Islet of Langerhans (tissue), 1 donor: ENCODE results near the gene ZNF728.
"Not testable (repeated sequence)": the region's sequence is repeated elsewhere in the genome, so short reads cannot be mapped to it uniquely, and the experiment has no call there.

Experiments
- FAIRE-seq: peaks from one replicate; lab custom pipeline; 2011; peaks lifted over from hg19 to GRCh38; lab: Jason Lieb, UNC

ZNF728 gene

DNA sequence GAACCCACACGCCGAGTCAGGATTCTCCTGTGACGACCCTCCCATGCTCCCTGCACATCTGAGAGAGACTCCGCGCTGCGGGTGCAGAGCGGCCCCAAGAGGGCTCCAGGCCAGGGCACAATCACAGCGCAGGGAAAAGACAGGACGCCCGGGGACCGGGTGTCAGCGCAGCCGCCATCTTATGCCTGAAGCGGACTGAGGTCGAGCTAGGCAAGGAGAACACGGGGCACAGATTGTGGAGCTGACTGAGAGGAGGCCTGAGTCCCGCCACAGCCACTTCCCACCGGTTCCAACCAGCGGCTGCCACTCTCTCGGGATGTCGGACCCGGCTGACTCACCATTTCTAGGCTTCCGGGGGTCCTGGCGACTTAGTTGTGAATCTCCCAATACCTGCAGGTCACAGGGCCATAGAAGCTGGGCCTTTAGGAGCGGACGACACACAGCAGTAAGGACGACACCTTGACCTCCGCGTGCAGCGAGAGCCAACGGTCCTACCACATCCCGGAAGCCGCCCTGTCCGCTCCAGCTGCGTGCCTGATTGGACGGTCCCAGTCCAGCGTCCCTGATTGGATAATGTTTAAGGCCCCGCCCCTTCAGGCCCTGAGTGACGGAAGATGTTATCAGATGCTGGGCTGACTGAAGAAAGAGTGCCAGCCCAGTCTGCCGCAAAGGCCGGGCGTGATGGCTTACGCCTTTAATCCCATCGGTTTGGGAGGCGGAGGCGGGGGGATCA is at the start of gene ZNF728:
Gene ZNF728, minus strand, starts transcription at position 487 of the 733 bp plus-strand sequence. Its CDS starts 146 bp downstream, at position 341.
- no peak for FAIRE-seq

DNA sequence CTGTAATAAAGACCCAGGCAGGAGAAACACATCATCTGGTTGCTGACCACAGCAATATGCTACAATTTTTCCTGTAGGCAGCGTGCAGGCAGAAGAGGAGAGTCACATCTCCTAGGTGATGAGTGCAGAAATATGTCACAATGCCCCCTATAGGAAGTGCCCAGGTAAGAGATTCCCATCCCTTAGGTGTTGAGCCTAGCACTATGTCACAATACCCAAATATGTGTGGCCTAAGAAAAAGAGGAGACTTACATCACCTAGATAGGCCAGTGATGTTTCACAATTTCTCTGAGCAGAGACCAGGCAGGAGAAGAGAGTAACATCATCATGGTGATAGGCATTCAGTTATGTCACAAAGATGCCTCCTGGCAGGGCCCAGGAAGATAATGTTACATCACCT is 49.4 kb upstream of the ZNF728 start:
- FAIRE-seq: no peak

DNA sequence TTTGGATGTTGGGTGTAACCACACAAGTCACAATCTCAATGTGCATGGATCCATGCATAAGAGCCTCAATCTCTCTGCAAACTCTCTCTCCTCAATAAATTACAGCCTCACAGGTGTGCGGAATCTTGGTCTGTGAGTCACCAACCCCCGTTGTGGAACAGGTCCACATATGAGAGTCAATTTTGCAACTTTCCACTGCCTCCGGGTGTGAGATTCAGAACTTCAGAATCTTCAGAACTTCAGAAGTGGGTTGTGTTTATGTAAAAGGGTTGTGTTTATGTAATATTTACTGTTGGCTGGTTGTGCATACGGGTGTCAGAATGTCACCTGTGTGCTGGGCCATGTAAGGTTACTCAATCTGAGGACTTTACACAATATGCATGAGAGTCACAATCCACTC is 46.3 kb upstream of the ZNF728 start:
- no peak for FAIRE-seq

DNA sequence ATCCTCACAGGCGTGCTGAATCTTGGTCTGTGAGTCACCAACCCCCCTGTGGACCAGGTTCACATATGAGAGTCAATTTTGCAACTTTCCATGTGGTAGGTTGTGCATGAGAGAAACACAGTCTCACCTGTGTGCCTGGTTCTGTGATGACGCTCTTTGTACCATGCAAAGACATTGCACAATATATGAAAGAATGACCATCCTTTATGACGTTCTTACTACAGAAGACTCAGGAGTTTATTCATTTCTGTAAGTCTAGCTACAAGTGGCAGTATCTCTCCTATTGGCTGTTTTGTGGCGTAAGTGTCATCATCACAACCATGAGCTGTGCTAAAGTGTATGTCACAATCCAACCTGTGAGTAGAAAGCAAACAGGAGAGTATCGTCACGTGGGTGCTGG is 43.8 kb upstream of the ZNF728 start:
- no peak for FAIRE-seq

DNA sequence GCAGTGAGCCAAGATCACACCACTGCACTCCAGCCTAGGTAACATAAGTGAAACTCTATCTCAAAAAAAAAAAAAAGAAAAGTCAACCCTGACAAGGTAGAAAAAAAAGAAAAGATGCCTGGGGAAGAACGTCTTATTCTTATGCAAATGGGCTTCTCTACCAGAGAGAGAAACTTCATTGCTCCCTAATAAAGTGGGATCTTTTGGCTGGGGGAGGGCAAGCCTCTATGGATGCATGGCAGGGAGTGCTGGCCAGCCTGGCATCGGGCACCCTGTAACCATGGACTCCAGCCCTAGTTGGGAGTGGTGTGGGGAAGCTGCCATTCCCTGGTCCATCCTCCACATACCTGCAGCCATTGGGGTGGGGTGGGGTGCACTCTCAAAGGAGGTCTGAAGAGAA is 30.7 kb upstream of the ZNF728 start:
- FAIRE-seq: no peak

DNA sequence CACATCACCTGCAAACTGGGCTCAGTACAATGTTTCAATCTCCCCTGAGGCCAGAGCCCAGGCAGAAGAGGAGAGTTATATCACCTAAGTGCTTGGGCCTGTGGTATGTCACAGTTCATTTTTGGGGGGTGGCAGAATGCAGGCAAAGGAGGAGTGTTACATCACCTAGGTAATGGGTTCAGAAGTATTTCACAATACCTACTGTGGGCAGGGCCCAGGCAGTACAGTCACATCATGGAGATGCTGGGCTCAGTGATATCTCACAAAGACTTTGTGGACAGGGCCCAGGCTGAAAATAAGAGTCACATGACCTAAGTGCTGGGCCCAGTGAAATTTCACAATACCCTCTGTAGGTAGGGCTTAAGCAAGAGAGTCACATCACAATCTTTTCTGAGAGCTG is 12.7 kb upstream of the ZNF728 start:
- FAIRE-seq: no peak

DNA sequence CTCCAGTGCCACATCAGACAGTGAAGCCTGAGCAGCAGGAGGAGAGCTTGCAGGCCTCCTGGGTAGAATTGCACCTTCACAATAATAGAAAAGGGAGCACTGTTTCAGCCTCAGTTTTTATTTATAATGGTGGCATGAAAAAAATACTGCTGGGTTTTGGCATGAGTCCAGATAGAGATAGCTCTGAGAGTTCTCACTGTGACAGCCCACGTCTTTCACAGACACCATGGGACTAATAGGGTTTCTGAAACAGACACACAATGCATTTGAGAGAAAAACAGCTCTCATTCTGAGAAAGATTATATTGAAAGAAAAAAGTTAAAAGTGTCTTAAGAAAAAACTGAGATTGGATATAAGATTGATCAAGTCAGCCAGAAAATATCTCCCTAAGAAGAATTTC is 8.0 kb downstream of the ZNF728 start:
- FAIRE-seq: not testable (repeated sequence)

DNA sequence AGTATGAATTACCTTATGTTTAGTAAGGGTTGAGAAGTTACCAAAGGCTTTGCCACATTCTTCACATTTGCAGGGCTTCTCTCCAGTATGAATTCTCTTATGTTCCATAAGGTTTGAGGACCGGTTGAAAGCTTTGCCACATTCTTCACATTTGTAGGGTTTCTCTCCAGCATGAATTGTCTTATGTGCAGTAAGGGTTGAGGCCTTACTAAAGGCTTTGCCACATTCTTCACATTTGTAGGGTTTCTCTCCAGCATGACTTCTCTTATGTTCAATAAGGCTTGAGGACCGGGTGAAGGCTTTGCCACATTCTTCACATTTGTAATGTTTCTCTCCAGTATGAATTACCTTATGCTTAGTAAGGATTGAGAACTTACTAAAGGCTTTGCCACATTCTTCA is 26.7 kb downstream of the ZNF728 start:
- FAIRE-seq: no peak

DNA sequence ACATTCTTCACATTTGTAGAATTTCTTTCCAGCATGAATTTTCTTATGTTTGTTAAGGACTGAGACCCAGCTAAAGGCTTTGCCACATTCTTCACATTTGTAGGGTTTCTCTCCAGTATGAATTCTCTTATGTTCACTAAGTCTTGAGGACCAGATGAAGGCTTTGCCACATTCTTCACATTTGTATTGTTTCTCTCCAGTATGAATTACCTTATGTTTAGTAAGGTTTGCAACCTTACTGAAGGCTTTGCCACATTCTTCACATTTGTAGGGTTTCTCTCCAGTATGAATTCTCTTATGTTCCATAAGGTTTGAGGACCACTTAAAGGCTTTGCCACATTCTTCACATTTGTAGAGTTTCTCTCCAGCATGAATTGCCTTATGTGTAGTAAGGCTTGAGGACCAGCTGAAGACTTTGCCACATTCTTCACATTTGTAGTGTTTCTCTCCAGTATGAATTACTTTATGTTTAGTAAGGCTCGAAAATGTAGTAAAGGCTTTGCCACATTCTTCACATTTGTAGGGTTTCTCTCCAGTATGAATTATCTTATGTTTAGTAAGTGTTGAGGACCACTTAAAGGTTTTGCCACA is 27.3 kb downstream of the ZNF728 start:
- FAIRE-seq: not testable (repeated sequence)

DNA sequence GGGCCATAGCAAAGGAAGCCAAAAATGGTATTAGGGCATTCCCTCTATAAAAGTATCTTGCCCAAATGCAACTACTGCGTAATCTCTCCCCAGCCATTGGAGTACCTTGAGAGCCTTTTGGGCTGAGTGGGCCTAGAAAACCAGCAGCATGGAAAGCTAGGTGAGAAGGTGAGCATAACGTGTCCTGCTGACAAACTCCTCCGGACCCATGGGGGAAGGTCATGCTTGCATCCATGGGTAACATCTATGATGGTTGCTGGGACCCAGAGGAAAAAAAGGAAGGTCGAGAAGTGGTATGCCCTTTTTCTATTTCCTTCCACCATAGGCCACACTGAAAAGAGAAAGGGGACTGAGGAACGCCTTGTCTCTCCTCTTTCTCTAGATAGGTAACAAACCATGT is 57.4 kb downstream of the ZNF728 start:
- no peak for FAIRE-seq

DNA sequence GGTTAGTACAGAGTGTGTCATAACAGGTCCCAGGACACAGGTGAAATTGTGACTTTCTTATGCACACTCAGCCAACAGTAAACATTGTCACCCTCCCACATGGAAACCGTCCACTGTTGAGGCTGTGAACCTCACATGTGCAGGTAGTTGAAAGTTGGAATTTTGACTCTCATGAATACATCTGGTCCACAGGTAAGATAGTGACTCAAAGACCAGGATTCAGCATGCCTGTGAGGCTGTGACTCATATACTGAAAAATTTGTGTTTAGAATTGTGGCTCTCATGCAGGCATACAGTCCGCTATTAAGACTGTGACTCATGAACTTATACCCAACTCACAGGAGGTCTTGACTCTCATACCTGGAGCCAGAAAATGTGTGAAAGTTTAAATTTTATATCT is 67.8 kb downstream of the ZNF728 start:
- no peak for FAIRE-seq

DNA sequence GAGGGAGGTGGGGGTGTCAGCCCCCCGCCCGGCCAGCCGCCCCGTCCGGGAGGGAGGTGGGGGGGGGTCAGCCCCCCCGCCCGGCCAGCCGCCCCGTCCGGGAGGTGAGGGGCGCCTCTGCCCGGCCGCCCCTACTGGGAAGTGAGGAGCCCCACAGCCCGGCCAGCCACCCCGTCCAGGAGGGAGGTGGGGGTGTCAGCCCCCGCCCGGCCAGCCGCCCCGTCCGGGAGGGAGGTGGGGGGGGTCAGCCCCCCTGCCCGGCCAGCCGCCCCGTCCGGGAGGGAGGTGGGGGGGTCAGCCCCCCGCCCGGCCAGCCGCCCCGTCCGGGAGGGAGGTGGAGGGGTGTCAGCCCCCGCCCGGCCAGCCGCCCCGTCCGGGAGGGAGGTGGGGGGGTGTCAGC is 75.4 kb downstream of the ZNF728 start:
- not testable (repeated sequence) for FAIRE-seq

DNA sequence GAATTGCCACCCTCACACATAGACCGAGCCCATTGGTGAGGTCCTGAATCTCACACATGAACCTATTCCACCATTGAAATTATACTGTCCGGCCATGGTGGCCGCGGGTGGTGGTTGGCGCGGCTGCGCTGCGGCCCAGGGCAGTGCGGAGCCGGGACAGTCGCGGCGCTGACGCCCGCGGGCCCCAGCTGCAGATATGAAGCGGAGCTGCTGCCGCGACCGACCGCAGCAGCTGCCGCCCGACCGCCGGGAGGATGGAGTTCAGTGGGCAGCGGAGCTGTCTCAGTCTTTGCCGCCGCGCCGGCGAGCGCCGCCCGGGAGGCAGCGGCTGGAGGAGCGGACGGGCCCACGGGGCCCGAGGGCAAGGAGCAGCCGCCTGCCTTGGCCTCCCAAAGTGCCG is 77.8 kb downstream of the ZNF728 start:
- FAIRE-seq: not testable (repeated sequence)
